Lower leg skin (tissue), 4 donors: ENCODE data around the gene SCAPER. TPM values are rescaled to one million over a fixed set of nuclear protein-coding genes. Genes with fewer than 3 reads are reported as not detected.

Source experiments
- DNase-seq, 2 donors: peaks; one replicate each; pipeline ENCODE4 v3.0.0-alpha.2; 2019; ENCODE audit warnings: low spot score in 2 of 2
- H3K4me3 ChIP-seq: fragments of 200-600 bp; sonication (generic); 2 replicates; pipeline ENCODE4 v1.5.1; 2017; ENCODE audit warnings: mild to moderate bottlenecking, low read depth; ENCODE audit not compliant: poor library complexity, severe bottlenecking
- CTCF ChIP-seq, 3 donors: fragments of 450-650 bp; IDR thresholded peaks; one replicate each; pipeline ENCODE4 v1.5.1; 2016; ENCODE audit warnings: antibody characterized with exemption in 3 of 3, mild to moderate bottlenecking in 3 of 3, moderate library complexity in 2 of 3
- POLR2A ChIP-seq, 2 donors: fragments of 450-650 bp; IDR thresholded peaks; one replicate each; pipeline ENCODE4 v1.6.1; 2016 to 2017; ENCODE audit warnings: antibody characterized with exemption in 2 of 2, mild to moderate bottlenecking in 1 of 2, moderate library complexity in 1 of 2
- WGBS, 2 donors: methylation state at CpG; one replicate each; pipeline ENCODE4 v1.1.5; 2018; 5-methylcytosine and 5-hydroxymethylcytosine counted together
- intact Hi-C: fragments of 100-400 bp; cut with DNase I; formaldehyde crosslinking; loops from one replicate; pipeline ENCODE4 v1.15.0; 2023; ENCODE audit warnings: low total_unique reads
- total RNA-seq, 4 donors: library from RNA; depleted of rRNA; stranded (reverse); fragments of >200 nt; gene quantifications; one replicate each; pipeline ENCODE4 v1.1.0, GENCODE V29; 2016

The SCAPER gene
- total RNA-seq, 4 donors from 2014 or later, result 23.8 to 63.2 (median 32.9) TPM

- H3K4me3 ChIP-seq, result no peak overlapping the region
- DNase-seq, result no peak
- TF ChIP-seq CTCF (IDR thresholded peaks at IDR 0.05) (no peak), POLR2A (IDR thresholded peaks at IDR 0.05) (no peak)
- intact Hi-C loops, result no loop called here
- 97% methylated on average over 3 of the region's 3 CpGs for whole genome bisulfite sequencing, 2 donors
Measured at GRCh38 chr15:76764004-76764403, 141.1 kb downstream of the SCAPER start.

DNA sequence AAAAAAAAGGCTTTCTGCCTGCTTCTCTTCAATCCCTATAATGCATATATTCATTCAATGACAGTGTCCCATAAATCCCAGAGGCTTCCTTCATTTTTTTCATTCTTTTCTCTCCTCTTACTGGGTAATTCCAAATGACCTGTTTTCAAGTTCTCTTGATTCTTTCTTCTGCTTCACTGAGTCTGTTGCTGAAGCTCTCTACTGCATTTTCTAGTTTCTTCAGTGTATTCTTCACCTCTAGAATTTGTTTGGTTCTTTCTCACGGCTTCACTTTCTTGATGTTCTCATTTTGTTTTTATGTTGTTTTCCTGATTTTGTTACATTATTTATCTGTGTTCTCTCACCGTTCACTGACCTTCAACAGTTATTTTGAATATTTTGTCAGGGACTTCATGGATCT lies 141.6 kb downstream of the SCAPER start:
- WGBS, 2 donors, result 94 to 98% methylated on average over 2 of the region's 2 CpGs
- TF ChIP-seq POLR2A (IDR thresholded peaks at IDR 0.05), result no peak
- TF ChIP-seq CTCF (IDR thresholded peaks at IDR 0.05), result no peak
- H3K4me3 ChIP-seq, result no peak overlapping the region
- intact Hi-C loops, result no loop called here
- DNase-seq, result no peak

- no peak for DNase-seq
- intact Hi-C loops, result no loop called here
- H3K4me3 ChIP-seq, result no peak overlapping the region
- no peak for TF ChIP-seq POLR2A (IDR thresholded peaks at IDR 0.05)
- TF ChIP-seq CTCF (IDR thresholded peaks at IDR 0.05), result no peak
Measured at GRCh38 chr15:76756381-76756780, 148.8 kb downstream of the SCAPER start.

DNA sequence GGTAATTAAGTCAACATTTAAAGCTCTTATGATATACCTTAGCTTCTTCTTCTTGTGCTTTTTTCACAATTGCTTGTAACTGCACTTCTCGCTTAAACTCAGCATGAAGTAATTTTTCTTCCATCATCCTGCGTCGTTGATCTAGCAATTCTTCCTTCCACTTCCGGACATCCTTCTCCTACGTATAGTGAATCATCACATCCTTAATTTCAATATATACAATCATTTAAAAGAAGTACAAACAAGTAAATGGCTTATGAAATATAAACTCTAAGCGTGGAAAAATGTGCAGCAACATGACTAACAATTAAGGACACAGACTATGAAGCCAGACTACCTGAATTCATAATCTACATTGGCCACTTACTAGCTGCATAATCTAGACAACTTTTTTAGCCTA lies 151.4 kb downstream of the SCAPER start:
- no peak for DNase-seq
- intact Hi-C loops, result no loop called here
- 89 to 92% methylated on average over 6 of the region's 6 CpGs for WGBS, 2 donors
- TF ChIP-seq POLR2A (IDR thresholded peaks at IDR 0.05), result no peak
- TF ChIP-seq CTCF (IDR thresholded peaks at IDR 0.05), result no peak
- H3K4me3 ChIP-seq, result no peak overlapping the region

- WGBS, 2 donors, result 84 to 92% methylated on average over 1 of the region's 1 CpG
- DNase-seq, result no peak
- no peak for TF ChIP-seq POLR2A (IDR thresholded peaks at IDR 0.05)
- TF ChIP-seq CTCF (IDR thresholded peaks at IDR 0.05), result no peak
- H3K4me3 ChIP-seq, result no peak overlapping the region
- intact Hi-C loops, result no loop called here
Measured at GRCh38 chr15:76753131-76753530, 152.0 kb downstream of the SCAPER start.

DNA sequence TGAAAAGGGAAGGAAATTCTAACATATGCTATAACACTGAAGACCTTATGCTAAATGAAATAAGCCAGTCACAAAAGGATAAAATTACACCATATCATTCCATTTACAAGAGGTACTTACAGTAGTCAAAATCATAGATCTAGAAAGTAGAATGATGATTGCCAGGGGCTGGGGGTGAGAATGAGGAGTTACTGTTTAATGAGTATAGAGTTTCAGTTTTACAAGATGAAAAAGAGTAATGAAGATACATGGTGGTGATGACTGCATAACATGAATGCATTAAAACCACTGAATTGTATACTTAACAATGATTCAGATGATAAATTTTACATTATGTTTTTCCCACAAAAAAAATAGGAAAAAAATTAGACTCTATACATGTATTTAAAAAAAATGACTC lies 152.6 kb downstream of the SCAPER start:
- DNase-seq, result no peak
- no peak overlapping the region for H3K4me3 ChIP-seq
- TF ChIP-seq CTCF (IDR thresholded peaks at IDR 0.05), result no peak
- TF ChIP-seq POLR2A (IDR thresholded peaks at IDR 0.05), result no peak
- intact Hi-C loops, result no loop called here
